Lower leg skin (tissue), 4 donors: ENCODE results near the gene MYCBP2. TPM values are rescaled to one million over a fixed set of nuclear protein-coding genes. Genes with fewer than 3 reads are reported as not detected.

Source experiments
- DNase-seq, 2 donors: peaks; one replicate each; pipeline ENCODE4 v3.0.0-alpha.2; 2019; ENCODE audit warnings: low spot score in 2 of 2
- H3K4me3 ChIP-seq: fragments of 200-600 bp; sonication (generic); 2 replicates; pipeline ENCODE4 v1.5.1; 2017; ENCODE audit warnings: mild to moderate bottlenecking, low read depth; ENCODE audit not compliant: poor library complexity, severe bottlenecking
- CTCF ChIP-seq, 3 donors: fragments of 450-650 bp; IDR thresholded peaks; one replicate each; pipeline ENCODE4 v1.5.1; 2016; ENCODE audit warnings: antibody characterized with exemption in 3 of 3, mild to moderate bottlenecking in 3 of 3, moderate library complexity in 2 of 3
- POLR2A ChIP-seq, 2 donors: fragments of 450-650 bp; IDR thresholded peaks; one replicate each; pipeline ENCODE4 v1.6.1; 2016 to 2017; ENCODE audit warnings: antibody characterized with exemption in 2 of 2, mild to moderate bottlenecking in 1 of 2, moderate library complexity in 1 of 2
- WGBS, 2 donors: methylation state at CpG; one replicate each; pipeline ENCODE4 v1.1.5; 2018; 5-methylcytosine and 5-hydroxymethylcytosine counted together
- intact Hi-C: fragments of 100-400 bp; cut with DNase I; formaldehyde crosslinking; loops from one replicate; pipeline ENCODE4 v1.15.0; 2023; ENCODE audit warnings: low total_unique reads
- total RNA-seq, 4 donors: library from RNA; depleted of rRNA; stranded (reverse); fragments of >200 nt; gene quantifications; one replicate each; pipeline ENCODE4 v1.1.0, GENCODE V29; 2016

The MYCBP2 gene
- total RNA-seq, 4 donors from 2014 or later = 189 to 242 (median 231) TPM

GRCh38 chr13:77313923-77314322 is 13.0 kb downstream of the MYCBP2 start:
- DNase-seq = no peak
- intact Hi-C loops = no loop called here
- H3K4me3 ChIP-seq = no peak overlapping the region
- TF ChIP-seq POLR2A (IDR thresholded peaks at IDR 0.05) = no peak
- TF ChIP-seq CTCF (IDR thresholded peaks at IDR 0.05) = no peak
- 81 to 85% methylated on average over 3 of the region's 3 CpGs for WGBS, 2 donors

- no peak overlapping the region for H3K4me3 ChIP-seq
- no peak for DNase-seq
- intact Hi-C loops = no loop called here
- WGBS, 2 donors = 67 to 75% methylated on average over 1 of the region's 1 CpG
- no peak for TF ChIP-seq POLR2A (IDR thresholded peaks at IDR 0.05)
- TF ChIP-seq CTCF (IDR thresholded peaks at IDR 0.05) = no peak
Measured at GRCh38 chr13:77312311-77312710, 14.6 kb downstream of the MYCBP2 start.

- WGBS, 2 donors = 69% methylated on average over 3 of the region's 3 CpGs
- H3K4me3 ChIP-seq = no peak overlapping the region
- intact Hi-C loops = no loop called here
- no peak for DNase-seq
- TF ChIP-seq POLR2A (IDR thresholded peaks at IDR 0.05) = no peak
- TF ChIP-seq CTCF (IDR thresholded peaks at IDR 0.05) = no peak
Measured at GRCh38 chr13:77310579-77311279, 16.2 kb downstream of the MYCBP2 start.

DNA sequence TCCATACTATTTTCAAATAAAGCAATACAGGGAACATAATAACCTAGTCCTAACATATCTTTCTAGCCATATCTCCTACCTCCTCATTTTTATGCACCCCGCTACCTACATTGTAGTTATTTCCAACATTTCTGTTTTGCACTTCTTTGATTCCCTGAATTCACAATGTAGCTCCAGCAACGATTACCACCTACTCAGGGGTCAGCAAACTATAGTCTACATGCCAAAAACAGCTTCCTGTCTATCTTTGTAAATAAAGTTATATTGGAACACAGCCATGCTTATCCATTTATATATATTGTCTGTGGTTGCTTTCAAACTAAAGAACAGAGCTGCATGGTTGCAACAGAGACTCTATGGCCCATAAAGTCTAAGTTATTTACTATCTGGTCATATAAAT is 16.7 kb downstream of the MYCBP2 start:
- H3K4me3 ChIP-seq = no peak overlapping the region
- intact Hi-C loops = no loop called here
- 72 to 83% methylated on average over 2 of the region's 2 CpGs for WGBS, 2 donors
- TF ChIP-seq CTCF (IDR thresholded peaks at IDR 0.05) (no peak), POLR2A (IDR thresholded peaks at IDR 0.05) (no peak)
- DNase-seq = no peak

DNA sequence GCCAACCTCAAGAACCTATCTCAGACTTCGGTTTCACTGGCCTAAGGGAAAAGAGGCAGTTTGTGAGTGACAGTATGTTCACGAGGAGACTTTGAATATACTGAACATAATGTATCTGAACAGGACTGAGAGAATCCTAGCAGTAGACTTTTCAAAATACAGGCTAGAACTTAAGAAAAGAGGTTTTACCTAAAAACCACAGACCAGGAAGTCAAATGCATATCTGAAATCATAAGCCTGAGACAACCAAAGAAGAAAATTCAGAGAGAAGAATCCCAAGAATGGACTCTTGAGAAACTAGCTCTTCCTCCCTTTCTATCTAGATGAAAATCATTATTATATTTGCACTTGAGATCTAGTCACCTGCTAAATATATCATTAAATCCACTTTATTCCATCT is 17.6 kb downstream of the MYCBP2 start:
- DNase-seq = no peak
- intact Hi-C loops = no loop called here
- no peak overlapping the region for H3K4me3 ChIP-seq
- WGBS, 2 donors = 52 to 63% methylated on average over 2 of the region's 2 CpGs
- TF ChIP-seq POLR2A (IDR thresholded peaks at IDR 0.05) (no peak), CTCF (IDR thresholded peaks at IDR 0.05) (no peak)

- TF ChIP-seq CTCF (IDR thresholded peaks at IDR 0.05) = no peak
Measured at GRCh38 chr13:77306458-77306857, 20.4 kb downstream of the MYCBP2 start.

More at GRCh38 chr13:77306458-77306857, 20.4 kb downstream of the MYCBP2 start:
- H3K4me3 ChIP-seq = no peak overlapping the region
- no peak for DNase-seq
- intact Hi-C loops = no loop called here
